Muscle of back (tissue), 11 donors: ENCODE data around the gene FGD5. TPM values are rescaled to one million over a fixed set of nuclear protein-coding genes. Genes with fewer than 3 reads are reported as not detected.

Source experiments
- DNase-seq, 3 donors: peaks; one replicate each; pipeline versions ENCODE4 v3.0.0 to v3.0.0-alpha.2; 2013
- polyA plus RNA-seq, 10 donors: library from polyadenylated mRNA; unstranded; fragments of 120-200 nt; gene quantifications; one replicate each; pipeline ENCODE4 v1.2.1, GENCODE V29; 2013; ENCODE audit not compliant: insufficient read length in 10 of 10

FGD5 gene
- polyA plus RNA-seq, 10 donors = 17.2 to 28.6 (median 20.1) TPM

DNA sequence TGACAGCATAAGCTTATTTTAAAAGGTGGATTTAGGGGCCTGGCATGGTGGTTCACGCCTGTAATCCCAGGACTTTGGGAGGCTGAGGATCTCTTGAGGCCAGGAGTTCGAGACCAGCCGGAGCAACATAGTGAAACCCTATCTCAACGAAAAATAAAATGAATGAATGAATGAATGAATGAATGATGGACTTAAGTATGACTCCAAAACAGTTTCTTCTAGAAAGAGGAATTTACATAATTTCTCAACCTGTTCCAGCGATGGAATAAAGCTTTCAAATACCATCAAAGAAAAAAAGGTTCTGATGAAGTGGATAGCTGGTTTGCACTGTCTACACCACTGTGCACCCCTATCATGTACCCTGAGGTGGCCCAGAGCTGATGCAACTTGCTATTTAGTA, 108.5 kb downstream of the FGD5 start:
- no peak for DNase-seq

DNA sequence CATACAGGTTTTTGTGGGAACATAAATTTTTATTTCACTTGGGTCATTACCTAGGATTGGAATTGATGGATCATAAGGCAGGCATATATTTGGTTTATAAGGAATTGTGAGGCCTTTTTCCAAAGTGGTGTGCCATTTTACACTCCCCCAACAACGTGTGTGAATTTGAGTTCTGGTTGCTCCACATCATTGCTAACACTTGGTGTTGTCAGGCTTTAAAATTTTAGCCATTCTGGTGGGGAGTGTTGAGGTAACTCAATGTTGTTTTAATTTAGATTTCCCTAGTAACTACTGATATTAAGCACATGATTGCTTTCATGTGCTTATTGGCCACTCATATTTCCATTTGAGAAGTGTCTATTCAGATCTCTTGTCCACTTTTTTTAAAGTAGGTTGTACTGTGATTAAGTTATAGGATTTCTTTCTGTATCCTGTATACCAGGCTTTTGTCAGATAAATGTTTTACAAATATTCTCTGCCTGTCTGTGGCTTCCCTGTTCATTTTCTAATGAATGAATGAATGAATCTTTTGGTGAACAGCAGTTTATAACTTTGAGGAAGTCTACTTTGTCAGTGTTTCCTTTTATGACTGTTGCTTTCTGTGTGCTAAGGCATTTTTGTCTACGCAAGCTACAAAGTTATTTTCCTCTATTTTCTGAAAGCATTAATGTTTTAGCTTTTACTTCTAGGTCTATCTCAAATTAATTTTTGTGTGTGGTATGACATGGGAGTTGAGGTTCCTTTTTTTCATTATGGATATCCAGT, 110.7 kb downstream of the FGD5 start:
- no peak for DNase-seq

DNA sequence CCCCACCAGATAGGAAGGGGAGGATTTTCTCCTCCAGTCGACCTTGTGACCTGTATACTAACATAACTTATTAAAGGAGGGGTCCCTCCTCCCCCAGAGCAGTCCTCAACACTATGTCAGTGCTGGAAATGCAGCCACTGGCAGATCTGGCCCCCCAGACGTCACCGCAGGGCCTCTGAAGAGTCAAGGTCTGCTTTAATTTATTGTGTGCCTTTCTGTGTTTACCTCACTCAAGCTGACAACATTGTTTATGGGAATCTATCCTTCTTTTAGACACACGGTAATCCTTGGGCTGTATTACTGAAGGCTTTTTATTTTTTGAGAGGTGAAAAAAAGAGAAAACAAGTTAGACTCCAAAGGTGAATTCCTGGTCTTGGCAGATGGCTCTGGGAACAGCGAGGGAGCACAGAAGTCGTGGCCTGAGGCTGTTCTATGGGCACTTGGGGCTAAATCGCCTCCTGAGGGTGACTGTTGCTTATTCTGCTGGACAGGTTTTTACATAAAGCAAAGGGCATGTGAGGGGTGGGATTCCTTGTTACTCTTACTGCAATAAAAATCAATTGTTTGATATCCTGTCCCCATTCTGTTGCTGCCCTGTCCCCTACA, 115.2 kb downstream of the FGD5 start:
- DNase-seq = no peak

DNA sequence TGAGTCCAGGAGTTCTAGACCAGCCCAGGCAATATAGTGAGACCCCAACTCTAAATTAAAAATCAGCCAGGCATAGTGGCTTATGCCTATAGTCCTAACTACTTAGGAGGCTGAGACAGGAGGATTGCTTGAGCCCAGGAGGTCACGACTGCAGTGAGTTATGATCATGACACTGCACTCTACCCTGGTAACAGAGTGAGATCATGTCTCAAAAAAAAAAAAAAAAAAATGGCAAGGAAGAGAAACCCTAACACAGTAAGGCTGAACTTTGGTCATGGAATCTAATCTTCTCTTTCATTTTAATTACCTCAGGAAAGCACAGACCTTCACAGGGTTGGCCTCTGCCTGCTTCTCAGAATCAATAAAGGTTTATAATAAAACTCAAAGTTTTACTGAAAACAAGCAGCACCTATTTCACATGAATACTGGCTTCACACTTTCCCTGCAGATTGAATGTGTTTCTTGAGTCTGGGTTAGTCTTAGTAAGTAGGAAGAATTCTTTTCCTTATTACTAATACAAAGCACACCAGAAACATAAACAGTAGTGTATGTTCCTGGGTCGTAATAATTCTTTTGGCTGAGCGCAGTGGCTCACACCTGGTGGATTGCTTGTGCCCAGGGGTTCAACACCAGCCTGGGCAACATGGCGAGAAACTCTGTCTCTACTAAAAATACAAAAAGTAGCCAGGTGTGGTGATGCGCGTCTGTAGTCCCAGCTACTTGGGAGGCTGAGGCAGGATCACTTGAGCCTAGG, 117.0 kb downstream of the FGD5 start:
- DNase-seq = no peak

DNA sequence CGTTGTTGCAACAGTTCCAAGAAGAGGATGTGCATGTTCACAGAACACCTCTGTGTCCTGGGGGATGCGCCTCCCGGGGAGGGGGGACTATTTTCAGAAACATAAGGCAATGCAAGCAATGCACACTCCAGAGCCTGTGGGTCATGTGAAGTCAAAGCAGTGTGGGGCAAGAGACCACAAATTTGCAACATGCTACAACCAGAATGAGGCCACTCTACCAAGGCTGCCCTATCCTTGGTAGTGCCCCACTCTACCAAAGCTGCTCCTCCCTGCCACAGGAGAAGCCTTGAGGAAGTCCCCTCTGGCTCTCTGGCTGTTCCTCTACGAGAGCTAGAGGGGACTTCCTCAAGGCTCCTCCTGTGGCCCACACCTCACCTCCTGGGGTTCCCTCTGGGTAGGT, 120.2 kb downstream of the FGD5 start:
- DNase-seq = no peak

DNA sequence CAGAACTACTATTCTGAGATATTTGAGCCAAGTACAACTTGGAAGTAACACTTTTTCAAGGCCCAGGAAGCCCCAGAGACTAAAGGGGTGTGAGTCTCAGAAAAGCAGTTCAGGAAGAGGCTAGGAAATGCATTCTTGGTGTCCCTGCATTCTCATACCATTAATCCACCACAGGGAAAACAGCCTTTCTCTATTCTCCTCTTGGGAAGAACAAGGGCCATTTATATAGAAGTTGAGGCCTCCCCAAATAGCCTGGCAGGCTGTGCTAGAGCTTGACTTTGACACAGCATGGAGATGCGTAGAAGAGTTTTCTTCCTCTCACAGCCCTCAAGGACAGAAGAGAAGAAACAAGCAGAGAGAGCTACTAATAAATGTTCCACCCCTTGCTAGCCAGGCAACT, 123.1 kb downstream of the FGD5 start:
- DNase-seq = no peak

DNA sequence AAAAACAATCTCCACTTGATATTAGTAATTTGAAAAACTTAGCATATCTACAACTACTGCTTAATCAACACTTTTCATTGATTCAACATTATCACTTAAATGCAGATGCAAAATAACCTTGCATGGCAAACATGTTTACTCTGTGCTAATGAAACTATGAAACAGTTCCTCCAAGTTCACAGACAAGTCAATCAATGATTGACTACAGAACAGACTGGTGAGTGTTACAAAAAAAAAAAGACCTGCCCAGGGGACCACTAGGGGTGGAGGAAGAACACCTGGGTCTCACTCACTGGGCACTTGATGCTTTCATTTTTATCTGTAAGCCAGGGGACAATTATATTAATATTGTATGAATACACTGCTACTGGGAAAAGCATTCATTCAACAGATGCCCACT, 124.3 kb downstream of the FGD5 start:
- no peak for DNase-seq

DNA sequence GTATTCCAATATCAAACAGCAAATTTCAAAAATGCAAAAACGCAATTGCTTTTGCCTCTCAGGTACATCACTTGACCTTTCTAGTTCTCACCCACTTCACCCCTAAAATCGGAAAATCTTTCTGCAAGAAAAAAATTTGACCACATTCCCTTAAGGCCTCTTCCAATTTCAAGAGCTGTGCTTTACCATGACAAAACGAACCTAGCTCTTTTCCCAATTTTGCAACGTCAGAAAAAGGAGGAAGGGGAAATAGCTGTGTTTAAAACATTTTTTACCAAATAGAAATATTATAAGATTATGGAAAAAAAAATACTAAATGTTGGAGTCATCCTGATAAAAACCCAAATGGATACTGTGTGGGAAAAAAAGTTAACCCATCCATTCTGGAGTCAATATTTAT, 127.5 kb downstream of the FGD5 start:
- DNase-seq = no peak

DNA sequence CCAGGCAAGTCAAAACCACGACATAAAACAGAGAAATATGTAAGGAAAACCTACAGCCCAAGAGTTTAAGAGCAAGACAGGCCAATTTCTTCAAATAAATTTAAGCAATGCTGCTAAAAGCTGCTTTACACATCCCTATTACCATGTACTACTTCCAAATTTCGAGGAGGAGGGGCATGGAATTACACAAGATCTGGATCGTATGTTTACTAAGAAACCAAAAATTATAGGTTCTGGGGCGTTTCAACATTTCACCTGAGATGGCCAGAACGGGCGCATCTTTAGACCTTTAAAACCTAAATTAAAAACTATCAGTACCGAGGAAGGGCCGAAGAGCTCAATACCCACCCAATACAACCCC, 128.0 kb downstream of the FGD5 start:
- DNase-seq = no peak

DNA sequence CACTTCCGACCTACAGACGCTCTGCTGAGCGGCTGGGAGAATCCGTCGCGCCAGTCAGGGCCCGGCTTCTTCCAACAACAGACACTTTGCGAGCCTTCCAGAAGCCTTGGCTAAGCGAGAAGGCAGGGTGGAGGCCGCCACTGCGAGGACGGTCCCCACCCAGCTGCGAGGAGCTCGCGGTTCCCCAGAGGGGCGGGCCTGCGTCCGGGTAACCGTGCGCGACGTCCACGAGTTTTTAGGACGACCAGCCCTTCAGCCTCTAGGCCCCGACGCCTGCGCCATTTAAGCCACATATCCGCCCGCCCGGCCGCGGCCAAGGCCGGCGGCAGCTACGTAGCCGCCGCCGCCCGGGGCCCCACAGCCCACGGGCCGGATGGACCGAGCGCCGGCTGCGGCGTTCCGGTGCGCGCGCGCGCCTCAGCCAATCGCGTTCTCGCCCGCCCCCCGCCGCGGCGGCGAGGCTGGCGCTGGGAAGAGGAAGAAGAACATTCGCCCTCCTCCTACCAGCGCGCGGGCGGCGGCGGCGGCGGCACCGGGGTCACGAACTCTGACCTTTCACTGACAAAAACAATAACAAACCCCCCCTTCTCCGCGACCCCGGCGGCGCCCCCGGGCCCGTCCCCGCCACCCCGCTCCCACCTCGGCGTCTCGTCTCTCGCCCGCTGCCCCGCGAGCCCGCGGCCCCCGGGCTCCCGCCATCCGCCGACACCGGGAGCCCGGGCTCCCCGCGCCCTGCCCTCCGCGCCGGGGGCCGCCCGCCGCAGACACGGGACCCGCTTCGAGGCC, 128.5 kb downstream of the FGD5 start, which contains the start of gene NR2C2:
TSS of gene NR2C2 (plus strand) at position 484 of the 786 bp plus-strand sequence. CDS start 56,332 bp downstream, outside the sequence.
- DNase-seq = peak; percentile 82 to 94 (median 88)

DNA sequence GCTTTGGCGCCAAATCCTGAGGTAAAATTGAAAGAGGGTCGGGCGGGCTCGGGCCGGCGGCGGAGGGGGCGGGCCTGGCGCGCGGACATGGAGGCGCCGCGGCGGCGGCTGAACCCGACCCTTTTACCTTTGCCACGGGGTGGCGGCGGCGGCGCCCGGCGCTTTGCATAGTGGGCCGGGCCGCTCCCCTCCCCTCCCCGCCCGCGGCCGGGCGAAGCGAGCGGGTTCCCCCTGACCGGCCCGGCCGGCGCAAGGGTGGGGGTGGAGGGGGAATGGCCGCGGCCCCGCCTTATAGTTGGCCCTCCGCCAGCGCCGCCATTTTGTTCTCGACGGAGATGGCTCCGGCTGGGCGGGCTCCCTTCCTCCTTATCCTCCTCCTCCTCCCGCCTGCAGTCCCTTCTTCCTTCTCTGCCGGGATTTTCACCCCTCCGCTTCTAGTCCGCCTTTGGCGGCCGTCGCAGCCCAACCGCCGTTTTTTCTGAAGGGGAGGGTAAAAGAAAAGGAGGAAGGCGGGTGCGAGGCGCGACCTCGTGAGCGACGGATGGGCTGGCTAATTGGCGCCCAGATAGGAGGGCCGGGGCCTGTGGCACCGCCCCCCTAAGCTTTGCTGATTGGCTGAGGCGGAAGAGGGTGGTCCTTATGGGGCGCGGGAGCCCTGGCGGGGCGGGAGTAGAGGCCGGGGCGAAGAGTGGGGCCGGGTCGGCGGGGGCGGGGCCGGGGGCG, 129.3 kb downstream of the FGD5 start:
- peak; percentile 98 to 99 (median 98) for DNase-seq

DNA sequence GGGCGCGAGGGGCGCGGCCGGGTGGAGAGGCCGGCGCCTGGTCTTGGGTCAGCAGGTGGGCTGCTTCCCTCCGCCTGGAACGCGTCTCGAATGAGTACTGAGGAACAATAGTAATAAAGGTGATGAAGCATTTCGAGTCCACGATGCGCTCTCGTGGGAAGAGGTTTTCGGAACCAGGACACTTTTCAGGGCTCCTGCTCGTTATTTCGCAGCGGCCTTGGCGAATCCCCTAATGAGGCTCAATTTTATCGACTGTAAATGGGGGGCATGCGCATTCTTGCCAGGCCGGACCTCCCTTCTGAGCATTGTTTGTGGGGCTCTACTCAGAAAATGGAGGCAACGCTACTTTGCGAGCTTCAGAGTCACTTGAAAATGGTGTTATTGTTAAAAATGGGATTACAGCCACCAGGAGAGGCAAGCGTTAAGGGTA, 129.9 kb downstream of the FGD5 start:
- DNase-seq = no peak

DNA sequence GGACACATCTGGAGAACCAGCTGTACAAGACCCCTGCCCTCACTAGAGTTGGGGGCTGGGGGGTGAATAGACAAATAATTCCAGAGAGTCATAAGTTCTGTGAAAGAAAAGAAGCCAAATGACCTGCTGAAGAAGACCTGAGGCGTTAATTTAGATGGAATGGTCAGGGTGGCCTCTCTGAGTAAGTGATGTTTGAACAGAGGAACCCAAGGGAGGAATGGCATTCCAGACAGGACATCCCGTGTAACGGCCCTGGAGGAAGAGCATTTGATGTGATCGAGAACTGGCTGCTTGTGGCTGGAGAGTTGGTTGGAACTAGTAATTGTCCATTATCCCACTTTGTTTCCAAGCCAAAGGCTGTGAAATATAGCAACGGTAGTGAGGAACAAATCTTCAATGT, 130.4 kb downstream of the FGD5 start:
- peak in 1 of 3 donors; percentile 24 for DNase-seq

DNA sequence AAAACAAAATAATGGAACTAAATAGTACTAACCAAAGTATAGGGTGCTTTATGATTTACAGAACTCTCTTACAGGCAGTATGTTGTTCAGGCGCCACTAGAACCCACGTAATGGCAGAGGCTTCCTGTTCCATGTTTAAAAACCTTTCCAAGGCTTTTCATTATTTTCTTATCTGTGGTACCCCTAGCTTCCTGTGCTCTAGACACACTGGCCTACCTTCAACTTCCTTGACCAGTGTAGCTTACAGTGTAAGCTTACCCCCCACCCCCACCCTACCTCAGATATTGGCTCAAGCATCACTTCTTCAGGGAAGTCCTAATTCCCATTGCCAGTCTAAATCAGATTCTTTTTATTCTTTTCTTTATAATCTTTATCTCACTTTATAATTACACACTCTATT, 131.5 kb downstream of the FGD5 start:
- DNase-seq = no peak

DNA sequence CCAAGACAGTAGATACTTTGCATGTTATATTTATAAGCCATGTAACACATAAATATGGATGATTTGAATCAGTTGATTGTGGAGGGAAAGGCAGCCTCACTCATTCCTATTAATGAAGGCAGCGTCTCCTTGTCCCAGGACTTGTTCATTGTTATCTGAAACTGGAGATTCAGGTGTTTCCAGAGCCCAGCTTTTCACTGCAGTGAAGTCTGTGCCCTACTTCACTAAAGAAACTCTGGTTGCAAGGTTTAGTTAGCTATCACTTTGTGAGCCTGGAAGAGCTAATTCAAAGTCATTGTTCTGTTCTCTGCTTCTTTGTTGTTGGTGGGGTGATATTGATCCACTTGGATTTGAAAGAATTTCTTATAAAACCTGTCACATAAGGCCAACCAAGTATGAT, 138.4 kb downstream of the FGD5 start:
- no peak for DNase-seq

DNA sequence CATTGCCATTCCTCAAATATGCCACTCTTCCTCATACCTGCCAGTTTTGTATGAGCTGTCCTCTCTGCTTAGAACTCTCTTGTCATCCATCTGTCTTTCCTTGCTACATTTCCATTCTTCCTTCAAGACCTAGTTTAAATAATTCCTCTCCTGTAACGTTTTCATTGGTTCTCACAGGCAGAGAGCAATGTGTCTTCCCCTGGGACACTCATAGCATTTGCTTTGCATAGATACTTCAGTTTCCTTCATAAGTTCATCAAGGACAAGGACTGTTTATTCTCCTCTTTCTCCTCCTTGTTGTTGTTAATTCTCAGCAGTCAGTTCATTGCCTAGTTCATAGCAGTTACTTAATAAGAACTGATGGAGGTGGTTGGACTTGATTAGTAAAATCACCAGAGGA, 139.2 kb downstream of the FGD5 start:
- DNase-seq = peak in 1 of 3 donors; percentile 21

DNA sequence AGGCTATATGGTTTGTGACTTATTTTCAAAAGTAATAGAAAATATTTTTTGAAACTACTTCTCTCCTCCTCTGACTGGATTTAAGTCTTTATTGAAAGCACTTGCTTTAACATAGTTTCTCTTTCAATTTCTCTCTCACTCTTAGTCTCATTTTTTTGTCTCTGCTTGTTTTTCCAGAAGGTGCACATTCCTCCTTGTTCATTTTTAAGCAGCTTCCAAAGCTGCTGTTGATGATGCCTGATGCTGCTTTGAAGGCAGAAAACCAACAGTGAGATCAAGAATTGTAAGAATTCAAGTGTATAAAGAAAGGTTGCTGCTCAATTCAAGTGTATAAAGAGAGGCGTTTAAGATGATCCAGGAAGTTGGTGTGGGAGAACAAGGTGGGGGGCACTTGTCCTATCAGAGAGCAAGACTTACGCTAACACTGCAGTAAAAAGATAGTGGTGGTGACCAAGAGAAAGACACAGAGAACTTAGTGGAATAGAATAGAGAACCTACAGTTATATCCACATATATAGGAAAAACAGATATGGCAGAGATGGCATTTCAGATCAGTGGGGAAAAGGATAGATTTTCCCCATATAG, 140.7 kb downstream of the FGD5 start:
- DNase-seq = peak in 1 of 3 donors; percentile 7

DNA sequence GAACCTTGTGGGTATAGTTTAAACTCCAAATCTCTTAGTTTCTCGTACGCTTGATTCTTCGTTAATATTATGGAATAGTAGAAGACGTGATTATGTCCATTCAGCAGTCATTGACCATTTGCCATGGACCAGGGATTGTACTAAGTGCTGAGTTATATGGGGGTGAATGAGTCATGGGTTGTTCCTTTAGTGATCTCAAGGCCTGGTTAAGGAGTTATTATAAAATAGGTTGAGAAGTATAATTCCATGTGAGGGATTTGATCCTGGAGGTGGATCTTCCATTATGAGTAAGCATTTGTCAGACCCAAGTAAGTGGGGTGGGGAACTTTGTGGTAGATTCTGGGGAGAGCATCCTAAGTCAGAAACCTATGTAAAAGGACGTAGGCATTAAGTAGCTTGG, 144.0 kb downstream of the FGD5 start:
- DNase-seq = peak in 1 of 3 donors; percentile 14

DNA sequence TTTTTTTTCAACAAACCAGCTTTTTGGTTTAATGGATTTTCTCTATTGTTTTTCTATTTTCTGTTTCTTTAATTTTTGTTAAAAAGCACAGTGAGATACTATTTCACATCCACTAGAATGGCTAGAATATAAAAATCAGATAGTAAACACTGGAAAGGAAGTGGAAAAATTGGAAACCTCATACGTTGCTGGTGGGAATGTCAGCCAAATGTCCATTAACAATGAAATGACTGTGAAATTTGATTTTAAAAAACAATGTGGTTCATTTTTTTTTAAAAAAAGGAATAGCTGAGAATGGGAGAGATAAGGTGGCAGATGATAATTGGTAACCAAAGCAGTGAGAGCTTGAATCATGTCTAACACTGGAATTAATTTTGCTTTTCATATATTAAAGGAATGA, 148.5 kb downstream of the FGD5 start:
- no peak for DNase-seq

DNA sequence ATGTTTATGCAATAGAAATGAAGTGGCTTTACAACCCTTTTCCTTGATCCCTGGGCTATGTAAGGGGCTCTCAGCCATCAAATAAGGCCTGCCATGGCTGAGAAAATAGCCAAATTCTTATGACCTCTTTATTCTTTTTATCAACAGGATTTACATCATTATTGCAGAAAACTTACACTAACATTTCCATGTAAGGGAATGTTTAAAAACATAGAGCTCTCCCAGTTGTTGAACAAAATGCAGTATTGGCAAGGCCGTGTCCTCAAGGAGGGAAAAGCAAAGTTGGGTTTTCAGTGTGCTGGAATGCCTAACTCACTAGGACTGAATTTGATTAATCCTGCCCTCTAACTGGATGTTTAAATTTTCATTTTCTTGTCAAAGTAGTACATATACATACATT, 150.9 kb downstream of the FGD5 start:
- no peak for DNase-seq

DNA sequence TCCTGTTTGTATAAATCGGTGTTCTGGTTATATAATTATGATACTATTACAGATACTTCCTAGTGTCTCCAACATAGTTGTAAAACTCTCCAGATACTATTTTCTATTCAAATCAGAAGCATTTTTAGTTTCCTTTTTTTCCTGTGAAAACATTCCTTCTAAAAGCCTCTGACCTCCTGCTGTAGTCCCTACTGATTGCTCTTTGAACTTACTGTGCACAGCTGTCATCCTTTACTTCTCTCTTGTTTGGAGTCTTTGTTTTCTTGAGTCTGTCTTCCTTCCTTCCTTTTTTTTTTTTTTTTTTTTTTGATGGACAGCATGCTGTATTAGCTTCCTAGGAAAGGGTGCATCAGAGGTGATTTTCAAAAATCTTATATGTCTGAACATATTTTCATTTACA, 157.6 kb downstream of the FGD5 start:
- DNase-seq = no peak
